ENCODE results near the gene NUDT19. TPM values are rescaled to one million over a fixed set of nuclear protein-coding genes. Genes with fewer than 3 reads are reported as not detected.

Gene NUDT19
- total RNA-seq, 1 donor from 2014 or later, result 13.2 TPM

- H3K27me3 Mint-ChIP-seq, result peaks cover 7% of the 10 kb centered on the region
- H3K9me3 Mint-ChIP-seq (ENCODE audit: low read depth), result peaks cover 9% of the 10 kb centered on the region
- H3K36me3 Mint-ChIP-seq (ENCODE audit: insufficient read depth), result peaks cover 1% of the 10 kb centered on the region
- DNase-seq (ENCODE audit: low spot score, unreplicated experiment), result no peak
- no peaks in the 10 kb centered on the region for H3K4me1 Mint-ChIP-seq (ENCODE audit: low read depth)
- no peak overlapping the region for H3K4me3 Mint-ChIP-seq (ENCODE audit: low read depth)
- H3K27ac Mint-ChIP-seq, result no peak overlapping the region
- TF ChIP-seq, protein P1, sequence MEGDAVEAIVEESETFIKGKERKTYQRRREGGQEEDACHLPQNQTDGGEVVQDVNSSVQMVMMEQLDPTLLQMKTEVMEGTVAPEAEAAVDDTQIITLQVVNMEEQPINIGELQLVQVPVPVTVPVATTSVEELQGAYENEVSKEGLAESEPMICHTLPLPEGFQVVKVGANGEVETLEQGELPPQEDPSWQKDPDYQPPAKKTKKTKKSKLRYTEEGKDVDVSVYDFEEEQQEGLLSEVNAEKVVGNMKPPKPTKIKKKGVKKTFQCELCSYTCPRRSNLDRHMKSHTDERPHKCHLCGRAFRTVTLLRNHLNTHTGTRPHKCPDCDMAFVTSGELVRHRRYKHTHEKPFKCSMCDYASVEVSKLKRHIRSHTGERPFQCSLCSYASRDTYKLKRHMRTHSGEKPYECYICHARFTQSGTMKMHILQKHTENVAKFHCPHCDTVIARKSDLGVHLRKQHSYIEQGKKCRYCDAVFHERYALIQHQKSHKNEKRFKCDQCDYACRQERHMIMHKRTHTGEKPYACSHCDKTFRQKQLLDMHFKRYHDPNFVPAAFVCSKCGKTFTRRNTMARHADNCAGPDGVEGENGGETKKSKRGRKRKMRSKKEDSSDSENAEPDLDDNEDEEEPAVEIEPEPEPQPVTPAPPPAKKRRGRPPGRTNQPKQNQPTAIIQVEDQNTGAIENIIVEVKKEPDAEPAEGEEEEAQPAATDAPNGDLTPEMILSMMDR (IDR thresholded peaks at IDR 0.05; ENCODE audit: unreplicated experiment), result no peak
These were observed 65.6 kb downstream of the NUDT19 start for GRCh38 chr19:32757189-32757588.

Other genes starting within 250 kb of the NUDT19 start
- 106 TPM in 2 replicates for gene PDCD5, start 110.6 kb upstream of the NUDT19 start, total RNA-seq
- gene ANKRD27, start 16.6 kb upstream of the NUDT19 start, total RNA-seq, result 29.1 and 36.4 TPM in 2 replicates
- 0.09 and 0.10 TPM in 2 replicates for gene RGS9BP, start 16.0 kb upstream of the NUDT19 start, total RNA-seq
- 0.29 and 0.33 TPM in 2 replicates for gene TDRD12, start 27.9 kb downstream of the NUDT19 start, total RNA-seq
- gene SLC7A9, start 177.9 kb downstream of the NUDT19 start, total RNA-seq, result 4.6 and 5.4 TPM in 2 replicates